Activated CD4-positive, CD25-positive, alpha-beta regulatory T cell treated with anti-CD3 and anti-CD28 coated beads, Interleukin-2, amount 50 U/mL, for 24 hours (primary cell): Measurements from ENCODE around the gene MAP3K4.

Experiments
- ATAC-seq, 2 donors: fragments of 150-1000 bp; cut with Tn5 transposase; one replicate each; pipeline ENCODE4 v1.10.0; 2021; ENCODE audit warnings: mild to moderate bottlenecking in 1 of 2, moderate library complexity in 1 of 2

MAP3K4 gene

DNA sequence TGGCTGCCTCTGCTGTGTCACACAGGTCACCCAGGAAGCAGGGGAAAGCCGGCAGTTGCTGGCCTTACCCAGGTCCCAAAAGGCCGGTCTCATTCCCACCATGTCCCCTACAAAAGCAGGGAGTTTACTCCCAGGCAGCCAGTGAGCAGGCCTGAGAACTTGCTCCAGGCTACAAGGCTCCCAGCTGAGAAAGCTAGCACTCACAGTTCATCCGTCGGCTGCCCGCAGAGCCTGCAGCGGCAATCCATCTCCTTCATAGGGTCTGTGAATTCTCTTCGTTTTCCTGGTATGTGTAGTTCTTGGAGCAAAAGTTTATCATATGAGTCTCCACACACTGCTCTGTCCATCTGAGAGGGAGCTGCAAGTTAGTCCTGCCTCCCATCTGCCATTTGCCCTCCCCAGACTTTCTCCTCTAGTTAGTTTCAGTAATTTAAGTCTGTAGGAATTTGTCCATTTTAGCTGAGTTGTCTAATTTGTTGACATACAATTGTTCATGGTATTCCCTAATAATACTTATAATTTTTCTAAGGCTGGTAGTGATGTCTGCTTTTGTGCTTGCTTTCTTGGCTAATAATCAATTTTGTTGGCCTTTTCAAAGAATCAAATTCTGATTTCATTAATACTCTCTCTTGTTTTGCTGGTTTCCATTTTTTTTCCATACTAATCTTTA lies 135.6 kb downstream of the MAP3K4 start:
- ATAC-seq = no peak

DNA sequence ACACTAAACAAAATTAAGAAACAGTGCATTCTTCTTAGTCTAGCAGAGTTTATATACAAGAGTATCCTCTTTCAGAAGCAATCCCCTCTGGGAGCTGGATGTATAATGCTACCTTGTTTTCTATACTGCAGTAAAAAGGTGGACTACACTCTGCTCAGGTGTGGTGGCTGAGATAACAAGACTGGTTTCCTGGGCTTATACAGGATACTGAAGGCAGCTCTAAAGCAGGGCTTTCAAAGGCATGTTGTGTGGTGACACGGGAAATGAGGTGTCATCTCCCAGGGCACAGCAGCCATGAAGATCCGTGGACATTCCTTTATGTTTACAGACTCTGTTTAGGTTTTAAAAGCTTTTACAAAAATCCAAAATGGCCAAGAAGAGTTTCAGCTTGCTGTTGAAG lies 136.7 kb downstream of the MAP3K4 start:
- peak; percentile 25 to 43 for ATAC-seq

DNA sequence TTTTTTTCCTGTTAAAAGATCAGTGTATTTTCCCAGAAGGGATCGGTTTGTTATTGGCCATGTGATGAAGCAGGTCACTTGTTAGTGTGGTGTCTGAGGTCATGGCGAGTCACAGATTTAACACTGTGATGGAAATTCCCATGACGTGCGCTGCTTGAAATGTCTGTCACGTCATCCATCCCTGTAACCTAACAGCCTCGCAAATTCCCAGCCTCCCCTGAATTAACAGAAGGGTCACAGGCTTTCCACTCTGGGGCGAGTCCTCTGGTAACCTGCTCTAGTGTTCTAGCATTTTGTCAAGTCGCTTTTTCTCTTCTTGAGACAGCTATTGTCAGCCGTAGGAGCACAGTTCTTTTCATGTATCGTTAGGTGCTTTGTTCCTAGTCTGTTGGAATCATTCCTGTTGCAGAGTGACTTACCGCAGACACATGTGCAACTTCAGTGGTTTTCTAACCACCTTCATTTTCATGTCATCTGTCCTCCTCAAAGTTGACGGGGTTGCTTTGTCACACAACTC lies 137.2 kb downstream of the MAP3K4 start:
- ATAC-seq = peak; percentile 38 to 56

DNA sequence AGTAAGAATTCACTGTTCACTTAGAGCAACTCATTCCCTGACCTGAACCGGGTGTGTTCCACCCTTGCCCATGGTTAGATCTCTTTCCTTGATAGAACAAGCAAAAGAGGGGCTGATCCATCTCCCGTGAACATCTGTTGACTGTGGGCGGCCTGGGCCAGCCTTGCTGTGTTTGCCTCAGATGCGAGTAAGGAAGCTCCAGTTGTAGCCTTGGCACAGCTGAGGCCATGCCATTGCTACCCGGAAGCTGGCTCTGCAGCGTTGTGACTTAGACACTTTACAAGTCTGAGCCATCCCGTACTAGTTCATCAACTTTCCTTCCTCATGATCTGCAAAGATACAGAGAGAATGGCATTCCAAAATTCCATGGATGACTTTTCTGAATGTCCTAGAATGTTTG lies 139.0 kb downstream of the MAP3K4 start:
- no peak for ATAC-seq

DNA sequence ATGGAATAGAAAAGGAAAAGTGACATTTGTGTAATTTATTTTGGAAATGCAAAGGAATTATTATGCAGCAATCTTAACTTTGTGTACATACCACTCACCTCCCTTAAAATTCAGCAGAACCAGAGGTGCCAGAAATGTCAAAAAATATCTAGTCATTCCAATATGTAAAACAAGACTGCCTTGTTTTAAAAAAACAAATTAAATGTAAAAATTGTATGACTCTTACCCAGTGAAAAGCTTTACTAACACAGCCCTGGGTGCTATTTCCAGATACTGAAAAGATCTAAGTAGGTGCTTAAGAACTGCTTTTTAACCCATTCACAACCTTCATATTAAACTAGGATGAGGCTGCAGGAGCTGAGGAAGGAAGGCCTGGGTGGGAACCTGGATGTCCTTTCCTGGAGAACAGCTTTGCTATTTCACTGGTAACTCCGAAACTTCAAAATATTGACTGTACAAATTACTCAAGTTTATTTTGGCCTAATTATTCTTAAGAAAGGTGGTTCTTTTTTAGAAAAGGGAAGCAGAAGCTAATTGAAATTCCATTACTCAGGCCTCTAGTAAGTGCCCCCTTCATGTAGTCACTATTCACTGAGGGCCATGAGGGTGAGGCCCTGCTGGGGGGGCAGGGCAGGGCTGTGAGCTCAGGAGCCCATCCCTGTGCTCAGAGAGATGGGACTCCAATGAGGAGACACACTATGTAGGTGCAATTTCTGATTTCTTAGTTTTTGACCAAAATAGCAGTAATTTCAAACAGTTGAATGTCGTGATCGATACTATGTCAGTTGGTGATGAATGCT lies 139.6 kb downstream of the MAP3K4 start:
- ATAC-seq = no peak

DNA sequence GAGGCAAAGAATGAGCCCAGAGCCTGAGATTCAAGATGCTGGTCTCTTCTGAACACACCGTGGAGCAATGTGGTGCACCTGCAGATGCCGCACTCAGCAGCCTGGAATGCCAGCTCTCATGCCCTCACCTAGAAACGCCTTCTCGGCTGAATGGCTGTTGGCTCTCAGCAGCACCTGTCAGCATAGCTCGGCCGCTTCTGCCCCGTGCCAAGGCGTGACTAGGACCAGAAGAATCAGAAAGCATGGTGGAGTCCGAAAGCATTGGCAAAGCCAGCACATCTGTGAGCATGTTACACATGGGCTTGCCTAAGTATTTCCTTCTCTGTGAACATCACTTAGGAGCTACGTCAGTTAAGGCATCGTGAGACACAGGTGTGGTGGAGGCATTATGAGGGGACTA lies 140.8 kb downstream of the MAP3K4 start:
- ATAC-seq = no peak

DNA sequence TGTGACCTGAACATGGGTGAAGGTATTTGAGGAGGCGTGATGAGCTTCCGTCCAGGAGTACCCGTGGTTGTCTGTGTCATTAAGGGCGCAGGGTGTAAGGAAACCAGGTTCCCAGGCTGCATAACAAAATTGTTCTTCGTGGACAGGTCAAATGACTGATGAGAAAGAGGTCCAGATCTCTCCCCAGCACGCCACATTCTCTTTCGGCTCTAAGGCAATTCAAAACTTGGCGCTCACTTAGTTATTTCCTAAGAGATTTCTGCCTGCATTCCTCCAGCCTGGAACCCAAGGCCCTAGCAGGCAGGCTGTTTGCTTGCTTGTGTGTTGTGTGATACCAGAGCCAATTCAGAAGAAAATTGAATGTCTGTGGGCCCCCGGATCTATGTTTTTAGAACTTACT lies 142.4 kb downstream of the MAP3K4 start:
- ATAC-seq = no peak

DNA sequence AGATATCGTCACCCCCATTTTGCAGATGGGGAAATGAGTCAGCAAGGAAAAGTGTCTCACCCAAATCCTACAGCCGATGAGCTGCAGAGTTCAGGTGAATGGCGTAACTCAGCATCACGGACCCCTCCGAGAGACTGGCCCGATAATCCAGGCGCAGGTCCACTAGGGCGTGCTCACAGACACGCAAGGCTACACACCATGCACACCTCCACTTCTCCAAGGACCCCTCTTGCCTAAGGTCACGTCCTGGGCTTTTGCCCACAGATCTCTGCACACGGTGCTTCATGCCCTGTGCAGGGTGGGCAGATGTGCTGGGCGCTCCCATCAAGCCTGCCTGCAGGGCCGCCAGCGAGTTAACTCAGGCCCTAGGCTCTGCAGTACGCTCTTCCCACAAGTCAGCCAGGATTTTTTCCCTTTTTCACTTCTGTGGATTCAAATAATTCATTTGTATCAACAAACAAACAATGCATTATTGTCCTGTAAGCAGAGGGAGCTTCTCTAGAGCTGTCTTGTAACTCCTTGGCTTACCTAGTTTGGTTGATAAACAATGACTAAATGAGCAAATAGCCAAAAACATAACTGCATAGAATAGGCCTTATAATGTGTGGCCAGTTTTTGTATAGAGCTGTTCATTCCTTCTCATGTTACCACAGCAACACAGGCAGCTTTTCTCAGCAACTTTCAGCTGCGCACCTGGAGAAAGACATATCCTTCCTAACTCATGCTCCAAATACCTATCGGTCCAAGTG lies 143.2 kb downstream of the MAP3K4 start:
- ATAC-seq = no peak

DNA sequence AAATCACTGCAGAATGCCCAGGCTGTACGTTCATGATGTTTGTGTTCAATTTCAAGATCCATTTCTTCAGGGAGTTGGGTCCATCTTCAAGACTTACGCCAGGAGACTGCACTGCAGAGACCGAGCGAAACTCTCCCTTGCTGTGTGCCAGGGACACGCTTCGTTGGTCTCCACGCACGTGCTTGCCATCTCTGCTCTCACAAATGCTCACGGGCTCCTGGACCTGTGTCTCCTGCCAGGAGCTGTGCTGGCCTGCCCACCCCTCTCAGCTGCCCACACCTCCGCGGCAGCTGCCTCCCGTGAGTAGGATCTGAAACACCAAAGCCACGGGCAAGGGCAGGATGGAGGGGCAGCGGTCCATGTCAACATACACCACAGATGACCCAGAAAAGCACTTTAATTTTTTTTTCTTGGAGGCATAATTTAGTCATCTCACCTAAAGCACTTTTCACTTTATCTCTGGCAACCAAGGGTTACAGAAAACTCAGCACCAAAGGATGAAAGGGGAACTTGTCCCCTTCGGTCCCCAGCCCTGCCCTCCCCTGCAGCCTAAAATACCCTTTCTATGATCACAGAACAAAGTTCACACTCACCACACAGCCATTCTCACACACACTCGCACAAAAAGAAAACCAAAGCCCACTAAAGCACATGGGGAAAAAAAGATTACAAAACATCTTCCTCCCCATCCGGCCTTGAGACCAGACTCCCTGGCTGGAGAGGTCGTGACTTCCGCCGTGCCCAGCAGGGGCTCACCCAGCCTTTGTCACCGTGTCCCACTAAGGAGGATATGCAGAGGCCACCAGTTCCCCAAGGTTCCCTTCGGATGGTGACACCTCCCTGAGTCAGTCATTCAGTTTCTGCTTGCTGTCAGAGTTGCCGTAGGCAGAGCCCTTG lies 144.4 kb downstream of the MAP3K4 start:
- no peak for ATAC-seq

DNA sequence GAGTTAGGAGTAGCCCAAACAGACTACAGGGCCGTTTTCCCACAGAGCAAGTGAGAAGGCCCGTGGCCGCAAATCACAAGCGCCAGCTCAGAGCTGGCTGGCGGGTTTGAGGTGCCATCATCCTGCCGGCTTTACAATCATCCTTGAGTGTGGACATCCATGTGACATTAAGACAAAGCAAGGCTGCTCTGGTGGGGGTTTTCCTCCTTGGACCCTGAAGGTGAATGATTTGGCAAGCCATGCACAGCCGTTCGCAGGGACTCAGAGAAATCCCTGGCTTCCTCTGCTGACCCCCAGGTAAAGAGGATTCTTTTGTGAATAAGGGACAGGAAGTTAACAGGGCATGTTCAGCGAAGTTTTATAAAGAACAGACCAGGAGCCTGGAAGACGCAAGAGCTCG lies 145.1 kb downstream of the MAP3K4 start:
- ATAC-seq = no peak

DNA sequence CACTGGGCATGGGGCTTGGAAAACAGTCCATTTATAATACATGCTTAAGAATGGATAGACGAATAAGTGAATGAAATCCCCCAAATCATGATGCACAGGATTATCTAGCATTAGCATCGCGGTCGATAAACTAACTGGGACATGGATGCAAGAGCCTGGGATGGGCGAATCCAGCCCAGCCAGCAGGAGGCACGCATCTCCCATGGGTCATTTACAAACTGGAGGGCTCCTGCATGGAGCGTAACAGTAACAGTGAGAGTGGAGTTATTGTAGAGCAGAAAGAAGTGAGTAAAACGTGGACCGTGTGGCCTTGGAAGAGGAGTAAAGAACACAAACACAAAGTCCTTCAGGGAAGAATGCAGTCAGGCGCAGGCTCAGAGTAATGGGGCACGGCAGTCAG lies 145.8 kb downstream of the MAP3K4 start:
- ATAC-seq = no peak

DNA sequence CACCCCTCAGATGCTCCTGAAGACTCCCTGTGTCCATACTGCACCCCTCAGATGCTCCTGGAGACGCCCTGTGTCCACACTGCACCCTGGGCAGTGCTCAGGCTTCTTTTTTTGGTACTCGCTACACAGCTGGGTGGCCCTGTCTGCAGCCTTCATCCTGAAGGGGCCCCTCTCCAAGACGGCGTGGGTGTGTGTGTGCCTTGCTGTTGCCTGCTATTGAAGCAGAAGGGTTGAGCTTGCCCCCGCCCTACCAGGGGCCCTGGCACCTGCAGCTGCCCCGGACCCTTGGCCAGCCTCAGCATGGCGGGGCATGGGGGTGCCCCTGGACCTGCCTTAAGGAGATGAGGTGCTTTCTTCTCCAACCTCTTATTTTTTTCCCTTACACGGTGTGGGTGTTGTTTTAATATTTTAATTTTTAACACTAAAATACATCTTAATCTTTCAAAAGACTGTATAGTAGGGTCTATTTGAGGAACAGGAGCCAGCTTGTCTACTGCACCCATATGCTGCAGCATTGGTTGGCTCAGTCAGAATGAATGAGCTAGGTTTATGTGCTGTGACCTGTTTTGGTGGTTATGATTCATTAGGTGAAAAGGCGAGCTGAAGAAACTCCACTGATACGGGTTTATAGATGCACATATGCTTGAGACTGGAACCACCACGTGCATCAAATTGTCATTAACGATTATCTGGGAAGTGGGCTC lies 146.4 kb downstream of the MAP3K4 start:
- no peak for ATAC-seq

DNA sequence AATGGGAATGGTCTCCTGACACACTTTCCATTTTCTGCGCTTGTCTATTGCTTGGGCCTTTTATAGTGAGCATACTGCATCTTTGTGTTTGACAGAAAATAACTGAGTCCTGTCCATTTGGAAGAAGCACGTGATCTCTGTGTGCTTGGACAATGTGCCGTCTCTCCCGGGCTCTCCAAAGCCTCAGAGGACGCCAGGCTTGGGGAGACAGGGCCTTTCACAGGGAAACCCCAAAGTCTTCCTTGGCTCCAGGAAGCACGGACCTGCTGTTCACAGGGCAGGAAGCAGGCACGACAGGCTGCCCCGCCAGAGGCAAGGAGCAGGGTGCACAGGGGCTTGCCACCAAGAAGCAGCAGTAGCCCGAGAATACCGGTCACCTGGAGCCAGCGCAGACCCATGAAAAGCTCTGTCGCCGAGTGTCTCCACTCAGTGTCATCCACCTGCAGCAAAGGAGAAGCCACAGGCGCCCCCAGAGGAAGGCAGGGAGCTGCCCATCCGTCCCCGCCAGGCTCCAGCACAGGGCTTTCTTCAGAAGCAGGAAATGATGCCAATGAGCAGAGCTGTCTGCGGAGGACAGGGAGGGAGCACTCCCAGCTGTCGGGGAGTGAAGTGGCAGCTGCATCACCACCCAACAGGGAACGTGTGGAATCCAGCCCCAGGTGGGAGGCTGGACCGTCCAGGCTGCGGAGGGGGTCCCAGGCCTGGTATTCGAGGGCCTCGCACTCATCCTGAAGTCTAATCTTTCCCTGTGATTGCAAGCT lies 147.2 kb downstream of the MAP3K4 start:
- no peak for ATAC-seq

DNA sequence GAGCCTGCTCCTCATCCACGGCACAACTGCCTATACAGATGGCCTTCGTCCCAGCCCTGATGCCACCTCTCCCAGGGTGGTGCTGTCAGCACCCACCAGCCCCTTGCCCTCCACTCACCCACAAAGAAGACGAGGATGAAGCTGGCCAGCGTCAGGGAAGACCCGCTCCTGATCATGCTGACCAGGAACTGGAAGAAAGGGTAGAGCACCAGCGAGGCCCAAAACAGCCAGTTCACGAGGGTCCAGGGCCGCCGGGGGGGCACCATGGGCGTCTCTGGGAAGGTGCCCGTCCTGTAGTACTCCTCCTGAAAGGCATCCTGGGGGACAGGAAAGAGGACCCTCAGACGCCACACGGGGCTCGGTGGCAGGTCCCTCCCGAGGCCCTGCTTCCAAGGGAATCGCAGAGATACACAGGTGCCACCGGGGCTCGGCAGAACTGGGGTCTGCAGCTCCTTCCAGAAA lies 147.8 kb downstream of the MAP3K4 start:
- no peak for ATAC-seq

DNA sequence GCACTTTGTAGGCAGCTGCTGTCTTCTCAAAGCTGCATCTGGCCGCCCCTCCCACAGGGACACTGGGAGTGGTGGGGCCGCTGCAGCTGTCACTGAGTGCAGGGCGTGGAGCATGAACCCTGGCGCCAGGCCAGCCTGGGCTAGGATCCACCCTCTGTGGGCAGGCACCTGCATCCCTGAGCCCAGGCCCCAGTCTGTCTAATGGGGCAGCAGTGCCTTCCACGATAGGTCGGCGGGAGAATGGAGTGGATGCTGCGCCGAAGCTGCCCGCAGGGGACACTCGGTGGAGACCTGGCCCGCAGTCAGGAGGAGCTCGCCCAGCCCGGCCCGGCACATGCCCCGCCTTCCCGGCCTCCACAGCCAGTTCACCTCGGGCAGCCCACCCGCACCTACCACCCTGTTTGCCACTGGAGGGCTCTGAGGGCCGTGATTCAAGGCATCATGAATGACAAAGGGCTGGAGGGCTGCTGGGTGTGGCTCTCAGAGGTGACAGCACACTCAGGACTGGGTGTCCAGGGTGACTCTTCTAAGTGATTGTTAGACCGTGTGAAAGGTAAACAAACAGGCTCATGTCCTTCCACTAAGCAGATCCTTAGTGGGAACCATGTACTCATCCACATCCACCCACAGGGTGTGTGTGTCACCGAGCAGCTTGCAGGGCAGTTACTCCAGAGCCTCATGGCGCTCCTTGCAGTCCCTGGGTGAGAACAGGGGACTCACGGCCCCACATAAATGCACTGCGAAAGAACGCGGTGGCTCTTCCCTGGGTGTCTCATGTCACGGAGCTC lies 148.4 kb downstream of the MAP3K4 start:
- no peak for ATAC-seq

DNA sequence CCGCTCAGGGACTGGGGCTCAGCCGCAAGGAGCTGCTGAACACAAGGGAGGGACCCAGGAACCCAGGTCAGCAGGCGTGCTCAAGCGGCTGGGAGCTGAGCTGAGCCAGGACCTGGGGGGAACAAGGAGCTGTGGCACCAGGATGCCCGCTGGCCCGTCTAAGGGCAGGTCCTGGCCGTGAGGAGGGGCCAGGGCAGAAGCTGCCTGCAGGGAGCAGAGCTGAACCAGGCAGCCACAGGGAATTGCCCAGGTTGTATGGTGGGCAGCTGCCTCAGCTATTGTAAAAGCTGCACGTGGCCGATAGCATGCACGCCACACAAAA lies 148.9 kb downstream of the MAP3K4 start:
- no peak for ATAC-seq

DNA sequence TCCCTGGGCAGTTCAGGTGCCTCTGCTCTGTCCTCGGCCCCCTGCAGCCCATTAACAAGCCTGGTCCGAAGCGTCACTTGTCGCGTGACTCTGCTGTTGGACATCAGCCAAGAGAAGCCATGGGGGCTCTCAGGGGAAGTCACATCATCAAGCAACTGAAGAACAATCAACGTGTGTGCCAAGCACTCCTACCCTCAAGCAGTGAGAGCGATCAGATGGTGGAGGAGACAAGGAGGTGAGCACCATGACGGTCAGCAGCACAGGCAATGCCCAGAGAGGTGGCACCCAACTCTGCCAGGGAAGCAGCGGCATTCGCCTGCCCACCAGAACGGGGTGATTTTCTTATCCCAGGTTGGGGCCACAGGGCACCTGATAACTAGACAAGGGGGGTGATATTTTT lies 149.6 kb downstream of the MAP3K4 start:
- no peak for ATAC-seq

DNA sequence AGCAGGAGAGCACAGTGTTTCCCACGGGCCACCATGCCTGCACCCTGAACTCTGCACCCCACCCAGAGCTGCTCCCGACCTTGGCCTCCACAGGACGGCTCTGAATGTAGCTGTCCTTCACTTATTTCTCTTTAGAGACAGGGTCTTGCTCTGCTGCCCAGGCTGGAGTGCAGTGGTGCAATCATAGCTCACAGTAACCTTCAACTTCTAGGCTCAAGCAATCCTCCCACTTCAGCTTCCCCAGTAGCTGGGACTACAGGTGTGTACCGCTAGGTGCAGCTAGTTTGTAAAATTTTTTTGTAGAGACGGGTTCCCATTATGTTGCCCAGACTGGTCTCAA lies 151.4 kb downstream of the MAP3K4 start:
- ATAC-seq = no peak

DNA sequence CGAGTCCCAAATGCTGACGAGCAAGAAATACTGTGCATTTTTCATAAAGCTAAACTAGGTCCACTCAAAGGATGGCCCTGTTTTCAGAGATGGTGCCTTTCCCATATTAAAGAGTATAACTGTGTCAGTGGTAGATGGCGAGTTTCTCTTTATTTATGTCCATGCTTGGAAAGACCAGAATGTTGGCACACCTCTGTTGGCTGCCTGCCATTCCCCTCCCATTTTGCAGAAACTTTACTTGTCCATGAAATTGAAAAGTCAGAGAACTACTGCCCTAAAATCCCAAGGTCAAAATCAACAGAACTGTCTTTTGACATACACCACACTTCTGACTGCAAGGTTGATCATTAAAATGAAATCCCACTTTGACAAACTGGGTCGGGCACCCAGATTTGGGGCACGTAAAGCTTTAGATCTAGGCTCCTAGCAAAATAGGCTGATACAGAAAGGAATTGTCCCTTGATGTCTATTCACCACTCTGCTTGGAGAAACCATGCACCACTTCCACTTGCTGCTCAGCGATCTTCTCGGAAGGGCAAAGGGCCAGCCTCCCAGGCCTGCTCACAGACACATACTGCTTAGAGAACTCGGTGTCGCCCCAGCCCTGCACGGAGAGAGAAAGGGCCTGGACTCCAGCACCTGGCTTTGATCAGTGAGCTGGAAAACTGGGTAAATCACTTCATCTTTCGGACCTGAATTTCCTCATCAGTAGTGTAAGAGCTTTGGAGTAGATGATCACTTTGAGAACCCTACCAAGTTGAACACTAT lies 152.3 kb downstream of the MAP3K4 start:
- ATAC-seq = no peak

DNA sequence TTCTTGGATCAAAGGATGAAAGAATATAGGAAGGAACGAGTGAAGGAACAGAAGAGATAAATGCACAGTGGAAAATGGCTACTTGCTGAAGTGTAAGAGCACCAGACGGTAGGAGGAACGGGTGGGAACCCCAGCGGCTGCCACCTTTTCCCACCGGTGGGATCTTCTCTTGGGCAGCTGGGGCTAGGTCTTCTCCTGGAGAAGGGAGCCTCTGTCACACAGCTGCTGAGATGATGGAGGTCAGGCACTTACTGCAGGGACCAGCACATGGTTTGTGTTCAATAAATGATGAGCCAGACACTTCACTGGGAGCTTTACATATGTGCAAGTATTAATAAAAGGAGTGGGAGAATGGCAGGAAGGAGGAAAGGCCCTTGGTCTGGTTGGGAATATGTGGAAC lies 158.6 kb downstream of the MAP3K4 start:
- ATAC-seq = no peak
